CD14-positive monocyte (primary cell): ENCODE results near the gene SLC28A1. TPM values are rescaled to one million over a fixed set of nuclear protein-coding genes. Genes with fewer than 3 reads are reported as not detected.

Experiments used
- DNase-seq, 3 donors: peaks; one replicate each; pipeline ENCODE4 v3.0.0-alpha.2; 2011 to 2022
- H2AFZ ChIP-seq: 2 replicates; pipeline ENCODE4 v1.6.0; 2012; ENCODE audit warnings: mild to moderate bottlenecking, low read depth, low read length, inconsistent platforms; ENCODE audit not compliant: insufficient read depth, poor library complexity, severe bottlenecking
- H3K27ac ChIP-seq, 2 donors: 1 replicate in 1 of 2; 2 replicates in 1 of 2; pipeline ENCODE4 v1.5.1; 2012 to 2013; ENCODE audit warnings: low read length in 2 of 2, control low read depth in 1 of 2, inconsistent platforms in 1 of 2, low read depth in 1 of 2, mild to moderate bottlenecking in 1 of 2
- H3K27me3 ChIP-seq, 2 donors: one replicate each; pipeline versions ENCODE4 v1.6.0 to v1.6.1; 2011 to 2013; ENCODE audit warnings: low read length in 2 of 2; ENCODE audit not compliant: control insufficient read depth in 2 of 2, insufficient read depth in 2 of 2
- H3K36me3 ChIP-seq, 2 donors: replicated peaks in 1 of 2; 1 replicate in 1 of 2; 2 replicates in 1 of 2; pipeline versions ENCODE4 v1.5.1 to v1.6.1; 2012 to 2013; ENCODE audit warnings: low read length in 2 of 2, control low read depth in 1 of 2, inconsistent platforms in 1 of 2, mild to moderate bottlenecking in 1 of 2; ENCODE audit not compliant: insufficient read depth in 2 of 2, control insufficient read depth in 1 of 2
- H3K4me1 ChIP-seq, 2 donors: 1 replicate in 1 of 2; 2 replicates in 1 of 2; pipeline versions ENCODE4 v1.5.1 to v1.6.1; 2012 to 2013; ENCODE audit warnings: low read length in 2 of 2, control low read depth in 1 of 2, inconsistent platforms in 1 of 2, mild to moderate bottlenecking in 1 of 2, moderate library complexity in 1 of 2; ENCODE audit not compliant: insufficient read depth in 2 of 2, control insufficient read depth in 1 of 2
- H3K4me2 ChIP-seq: replicated peaks from 2 replicates; pipeline ENCODE3; 2012; ENCODE audit warnings: low read length, moderate library complexity, mild to moderate bottlenecking; ENCODE audit not compliant: poor library complexity, severe bottlenecking; ENCODE audit errors: extremely low read depth
- H3K4me3 ChIP-seq, 3 experiments: fragments of 200-600 bp in 1 of 3; sonication (generic) in 1 of 3; replicated peaks in 1 of 3; 1 replicate in 2 of 3; 2 replicates in 1 of 3; pipeline ENCODE4 v1.5.1; 2011 to 2013; ENCODE audit warnings: low read length in 3 of 3, mild to moderate bottlenecking in 3 of 3, control low read depth in 2 of 3, low read depth in 2 of 3, inconsistent platforms in 1 of 3, moderate library complexity in 1 of 3
- H3K79me2 ChIP-seq: 2 replicates; pipeline ENCODE4 v1.6.0; 2012; ENCODE audit warnings: mild to moderate bottlenecking, control low read depth, inconsistent platforms, low read length, moderate library complexity; ENCODE audit not compliant: insufficient read depth
- H3K9ac ChIP-seq: 2 replicates; pipeline ENCODE4 v1.6.0; 2017; ENCODE audit warnings: low read length, mild to moderate bottlenecking; ENCODE audit not compliant: insufficient read depth, poor library complexity, severe bottlenecking
- H3K9me3 ChIP-seq, 2 donors: replicated peaks in 1 of 2; 1 replicate in 1 of 2; 2 replicates in 1 of 2; pipeline versions ENCODE4 v1.5.1 to v1.6.1; 2012 to 2013; ENCODE audit warnings: low read length in 2 of 2, control low read depth in 1 of 2; ENCODE audit not compliant: control insufficient read depth in 1 of 2, insufficient read depth in 1 of 2
- H4K20me1 ChIP-seq: 2 replicates; pipeline ENCODE4 v1.6.0; 2012; ENCODE audit warnings: mild to moderate bottlenecking, low read length, control low read depth, moderate library complexity; ENCODE audit not compliant: insufficient read depth
- H3K27ac Mint-ChIP-seq, 7 donors: one replicate each; pipeline ENCODE4 v1.8.0; 2020; ENCODE audit warnings: mild to moderate bottlenecking in 7 of 7, mixed read lengths in 7 of 7, moderate library complexity in 6 of 7, inconsistent platforms in 2 of 7
- H3K27me3 Mint-ChIP-seq, 3 donors: one replicate each; pipeline ENCODE4 v1.8.0; 2021 to 2022; ENCODE audit warnings: low read depth in 3 of 3, mild to moderate bottlenecking in 3 of 3, mixed read lengths in 3 of 3, moderate library complexity in 3 of 3, inconsistent platforms in 1 of 3
- H3K36me3 Mint-ChIP-seq, 2 donors: one replicate each; pipeline ENCODE4 v1.8.0; 2020; ENCODE audit warnings: mixed read lengths in 2 of 2, inconsistent platforms in 1 of 2, mild to moderate bottlenecking in 1 of 2
- H3K4me1 Mint-ChIP-seq: one replicate; pipeline ENCODE4 v1.8.0; 2020; ENCODE audit warnings: mild to moderate bottlenecking, mixed read lengths
- H3K4me3 Mint-ChIP-seq, 2 donors: one replicate each; pipeline ENCODE4 v1.8.0; 2020; ENCODE audit warnings: mild to moderate bottlenecking in 2 of 2, mixed read lengths in 2 of 2, moderate library complexity in 1 of 2
- H3K9me3 Mint-ChIP-seq, 7 donors: one replicate each; pipeline ENCODE4 v1.8.0; 2020 to 2022; ENCODE audit warnings: mixed read lengths in 7 of 7, mild to moderate bottlenecking in 6 of 7, moderate library complexity in 6 of 7, inconsistent platforms in 2 of 7
- WGBS: methylation state at CpG from one replicate; pipeline ENCODE4 v1.1.5; 2013; ENCODE audit warnings: missing lambda C conversion rate; ENCODE audit not compliant: insufficient coverage; 5-methylcytosine and 5-hydroxymethylcytosine counted together
- intact Hi-C, 2 donors: fragments of 100-400 bp; cut with micrococcal nuclease; formaldehyde crosslinking; loops; one replicate each; pipeline versions ENCODE4 v1.15.0 to v1.15.1; 2023
- polyA plus RNA-seq, 3 donors: library from polyadenylated mRNA; depleted of rRNA in 1 of 3; unstranded in 2 of 3; stranded (reverse) in 1 of 3; fragments of 300-500 nt in 2 of 3; fragments of >200 nt in 1 of 3; fragmentation: Illumina TruSeq in 2 of 3; gene quantifications; 1 replicate in 2 of 3; 2 replicates in 1 of 3; pipeline ENCODE4 v1.2.3, GENCODE V29; 2012 to 2021
- TF ChIP-seq, protein P1 (sequence below): fragments of 200-600 bp; IDR thresholded peaks from one replicate; pipeline ENCODE4 v1.8.0; 2022; ENCODE audit warnings: antibody characterized with exemption, mild to moderate bottlenecking

The SLC28A1 gene
- polyA plus RNA-seq, 3 donors, result not detected

- no peak overlapping the region for H3K27ac ChIP-seq
- H3K4me2 ChIP-seq, result no peak overlapping the region
- H4K20me1 ChIP-seq, result no peaks in the 10 kb centered on the region
- intact Hi-C loops, result loop anchor here in 1 of 2 donors (10.0 kb wide), 1 partner anchor 49 kb away; no protein-coding TSS in a partner anchor
- H3K27me3 ChIP-seq, result no peaks in the 10 kb centered on the region
- peaks cover 25% of the 10 kb centered on the region for H3K4me1 Mint-ChIP-seq
- no peaks in the 10 kb centered on the region for H3K36me3 Mint-ChIP-seq
- no peaks in the 10 kb centered on the region for H3K9me3 ChIP-seq
- H3K27ac Mint-ChIP-seq, result no peak overlapping the region
- H3K4me3 ChIP-seq, result no peak overlapping the region
- no peak overlapping the region for H3K9ac ChIP-seq
- no peak overlapping the region for H2AFZ ChIP-seq
- no peak for DNase-seq
- peak overlapping the region in 1 of 2 donors; percentile 52 for H3K4me3 Mint-ChIP-seq
- H3K79me2 ChIP-seq, result no peaks in the 10 kb centered on the region
- H3K9me3 Mint-ChIP-seq, result peaks cover 0 to 3% (median 0%) of the 10 kb centered on the region in 7 donors
- peaks cover 17 to 26% of the 10 kb centered on the region in 2 donors for H3K4me1 ChIP-seq
- H3K27me3 Mint-ChIP-seq, result peaks cover 0 to 8% (median 3%) of the 10 kb centered on the region in 3 donors
- TF ChIP-seq, protein P1, sequence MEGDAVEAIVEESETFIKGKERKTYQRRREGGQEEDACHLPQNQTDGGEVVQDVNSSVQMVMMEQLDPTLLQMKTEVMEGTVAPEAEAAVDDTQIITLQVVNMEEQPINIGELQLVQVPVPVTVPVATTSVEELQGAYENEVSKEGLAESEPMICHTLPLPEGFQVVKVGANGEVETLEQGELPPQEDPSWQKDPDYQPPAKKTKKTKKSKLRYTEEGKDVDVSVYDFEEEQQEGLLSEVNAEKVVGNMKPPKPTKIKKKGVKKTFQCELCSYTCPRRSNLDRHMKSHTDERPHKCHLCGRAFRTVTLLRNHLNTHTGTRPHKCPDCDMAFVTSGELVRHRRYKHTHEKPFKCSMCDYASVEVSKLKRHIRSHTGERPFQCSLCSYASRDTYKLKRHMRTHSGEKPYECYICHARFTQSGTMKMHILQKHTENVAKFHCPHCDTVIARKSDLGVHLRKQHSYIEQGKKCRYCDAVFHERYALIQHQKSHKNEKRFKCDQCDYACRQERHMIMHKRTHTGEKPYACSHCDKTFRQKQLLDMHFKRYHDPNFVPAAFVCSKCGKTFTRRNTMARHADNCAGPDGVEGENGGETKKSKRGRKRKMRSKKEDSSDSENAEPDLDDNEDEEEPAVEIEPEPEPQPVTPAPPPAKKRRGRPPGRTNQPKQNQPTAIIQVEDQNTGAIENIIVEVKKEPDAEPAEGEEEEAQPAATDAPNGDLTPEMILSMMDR, result no peak
- 92% methylated on average over 2 of the region's 2 CpGs for WGBS
- H3K36me3 ChIP-seq, result no peaks in the 10 kb centered on the region
These were observed 71.7 kb downstream of the SLC28A1 start for GRCh38 chr15:84956199-84956598.

- no peak for DNase-seq
- H3K9ac ChIP-seq, result no peak overlapping the region
These were observed 76.1 kb downstream of the SLC28A1 start for GRCh38 chr15:84960391-84961113.

More at GRCh38 chr15:84960391-84961113, 76.1 kb downstream of the SLC28A1 start:
- Mint-ChIP-seq H3K36me3 (no peaks in the 10 kb centered on the region), H3K27me3 (peaks cover 2 to 11% (median 5%) of the 10 kb centered on the region in 3 donors), H3K4me3 (no peak overlapping the region), H3K27ac (no peak overlapping the region), H3K4me1 (peaks cover 23% of the 10 kb centered on the region), H3K9me3 (peaks cover 11 to 21% (median 17%) of the 10 kb centered on the region in 7 donors)
- H3K4me1 ChIP-seq, result peaks cover 14 to 22% of the 10 kb centered on the region in 2 donors
- no peak overlapping the region for H3K4me2 ChIP-seq
- 100% methylated on average over 8 of the region's 13 CpGs for WGBS
- no peaks in the 10 kb centered on the region for H3K36me3 ChIP-seq
- H3K79me2 ChIP-seq, result no peaks in the 10 kb centered on the region
- H4K20me1 ChIP-seq, result no peaks in the 10 kb centered on the region
- no peak overlapping the region for H2AFZ ChIP-seq
- no peaks in the 10 kb centered on the region for H3K27me3 ChIP-seq
- no peak overlapping the region for H3K27ac ChIP-seq
- peaks cover 13 to 15% of the 10 kb centered on the region in 2 donors for H3K9me3 ChIP-seq
- no peak overlapping the region for H3K4me3 ChIP-seq
- intact Hi-C loops, result no loop called here
- TF ChIP-seq, protein P1, result no peak
